IPS-15b (cell line): ENCODE results near the gene DPP8.
"Not testable (repeated sequence)": the region's sequence is repeated elsewhere in the genome, so short reads cannot be mapped to it uniquely, and the experiment has no call there.

Source experiments
- H3K27me3 ChIP-seq: one replicate; pipeline ENCODE4 v1.6.1; 2013; ENCODE audit warnings: low read length; ENCODE audit not compliant: control insufficient read depth, insufficient read depth
- H3K36me3 ChIP-seq: one replicate; pipeline ENCODE4 v1.6.1; 2013; ENCODE audit warnings: low read length; ENCODE audit not compliant: control insufficient read depth, insufficient read depth
- H3K4me1 ChIP-seq: one replicate; pipeline ENCODE4 v1.6.1; 2013; ENCODE audit warnings: mild to moderate bottlenecking, low read length; ENCODE audit not compliant: control insufficient read depth, insufficient read depth
- H3K4me3 ChIP-seq: one replicate; pipeline ENCODE4 v1.5.1; 2013; ENCODE audit warnings: low read depth, low read length
- H3K9ac ChIP-seq: one replicate; pipeline ENCODE4 v1.6.1; 2013; ENCODE audit warnings: low read depth, mild to moderate bottlenecking, low read length
- H3K9me3 ChIP-seq: one replicate; pipeline ENCODE4 v1.6.1; 2013; ENCODE audit warnings: mild to moderate bottlenecking, low read length; ENCODE audit not compliant: control insufficient read depth, insufficient read depth

Gene DPP8

DNA sequence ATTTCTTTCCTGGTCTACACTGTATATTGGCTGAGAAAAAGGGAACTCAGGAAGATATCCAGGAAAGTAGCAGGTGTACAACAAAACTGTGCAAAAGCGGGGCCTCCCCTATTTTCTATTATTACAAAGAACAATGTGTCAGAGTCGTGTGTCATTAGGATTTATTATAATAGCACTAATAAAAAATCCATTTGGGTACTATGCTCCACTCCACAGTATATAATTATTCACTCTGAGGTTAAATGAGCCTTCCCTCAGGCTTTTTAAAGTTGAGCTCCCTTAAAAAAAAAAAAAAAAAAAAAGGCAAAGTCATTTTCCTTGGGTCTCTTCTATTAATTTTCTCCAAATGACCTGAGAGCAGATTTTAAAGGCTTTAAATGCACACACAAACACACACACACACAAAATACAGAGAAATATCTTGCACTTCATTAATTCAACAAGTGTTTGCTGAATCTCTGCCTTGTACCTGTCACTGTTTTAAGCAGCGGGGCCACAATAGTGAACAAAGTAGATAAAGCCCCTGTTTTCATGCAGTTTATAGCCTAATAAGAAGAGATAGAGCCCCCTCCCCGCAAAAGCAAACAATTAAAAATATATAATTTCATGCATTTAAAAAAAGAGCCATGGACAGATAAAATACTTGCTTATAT, 1.3 kb upstream of the DPP8 start:
- no peaks in the 10 kb centered on the region for H3K9me3 ChIP-seq
- H3K4me3 ChIP-seq: no peak overlapping the region
- H3K36me3 ChIP-seq: no peaks in the 10 kb centered on the region
- H3K27me3 ChIP-seq: no peaks in the 10 kb centered on the region
- peaks cover 7% of the 10 kb centered on the region for H3K4me1 ChIP-seq
- H3K9ac ChIP-seq: no peak overlapping the region

DNA sequence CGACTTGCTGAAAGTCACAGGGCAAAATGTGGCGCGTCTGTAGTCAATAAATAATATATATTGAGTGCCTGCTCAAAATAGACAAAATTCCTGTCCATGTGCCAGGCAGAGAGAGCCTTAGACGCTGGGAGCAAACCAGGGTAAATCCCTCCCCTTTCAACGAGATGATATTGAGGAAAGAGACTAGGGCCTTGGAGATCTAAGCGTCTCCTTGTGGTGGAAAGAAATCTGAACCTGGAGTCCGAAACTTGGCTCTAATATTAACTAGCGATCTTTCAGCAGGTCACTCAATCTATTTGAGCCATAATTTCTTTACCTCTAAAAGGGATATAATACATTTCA, 348 bp upstream of the DPP8 start:
- Histone ChIP-seq H3K9ac (no peak overlapping the region), H3K36me3 (no peaks in the 10 kb centered on the region), H3K27me3 (no peaks in the 10 kb centered on the region), H3K4me3 (peak overlapping the region; percentile 97), H3K9me3 (no peaks in the 10 kb centered on the region), H3K4me1 (peaks cover 7% of the 10 kb centered on the region)

- Histone ChIP-seq H3K27me3 (no peaks in the 10 kb centered on the region), H3K9me3 (no peaks in the 10 kb centered on the region), H3K4me3 (no peak overlapping the region), H3K9ac (no peak overlapping the region), H3K36me3 (no peaks in the 10 kb centered on the region), H3K4me1 (peaks cover 7% of the 10 kb centered on the region)
Observed at GRCh38 chr15:65512807-65513416, 4.6 kb downstream of the DPP8 start.

GRCh38 chr15:65512189-65512588, 5.3 kb downstream of the DPP8 start:
- Histone ChIP-seq H3K9me3 (no peaks in the 10 kb centered on the region), H3K4me1 (peaks cover 7% of the 10 kb centered on the region), H3K36me3 (no peaks in the 10 kb centered on the region), H3K27me3 (no peaks in the 10 kb centered on the region), H3K9ac (no peak overlapping the region), H3K4me3 (no peak overlapping the region)

GRCh38 chr15:65509321-65509720, 8.2 kb downstream of the DPP8 start:
- Histone ChIP-seq H3K9ac (no peak overlapping the region), H3K36me3 (peaks cover 2% of the 10 kb centered on the region), H3K9me3 (no peaks in the 10 kb centered on the region), H3K4me1 (no peaks in the 10 kb centered on the region), H3K27me3 (no peaks in the 10 kb centered on the region), H3K4me3 (no peak overlapping the region)

- Histone ChIP-seq H3K4me3 (no peak overlapping the region), H3K9me3 (no peaks in the 10 kb centered on the region), H3K4me1 (no peaks in the 10 kb centered on the region), H3K27me3 (no peaks in the 10 kb centered on the region), H3K9ac (no peak overlapping the region), H3K36me3 (peaks cover 18% of the 10 kb centered on the region)
Observed at GRCh38 chr15:65494076-65494475, 23.4 kb downstream of the DPP8 start.

GRCh38 chr15:65484876-65485275, 32.6 kb downstream of the DPP8 start:
- no peaks in the 10 kb centered on the region for H3K27me3 ChIP-seq
- H3K9me3 ChIP-seq: no peaks in the 10 kb centered on the region
- no peak overlapping the region for H3K4me3 ChIP-seq
- no peaks in the 10 kb centered on the region for H3K4me1 ChIP-seq
- peaks cover 10% of the 10 kb centered on the region for H3K36me3 ChIP-seq
- no peak overlapping the region for H3K9ac ChIP-seq

DNA sequence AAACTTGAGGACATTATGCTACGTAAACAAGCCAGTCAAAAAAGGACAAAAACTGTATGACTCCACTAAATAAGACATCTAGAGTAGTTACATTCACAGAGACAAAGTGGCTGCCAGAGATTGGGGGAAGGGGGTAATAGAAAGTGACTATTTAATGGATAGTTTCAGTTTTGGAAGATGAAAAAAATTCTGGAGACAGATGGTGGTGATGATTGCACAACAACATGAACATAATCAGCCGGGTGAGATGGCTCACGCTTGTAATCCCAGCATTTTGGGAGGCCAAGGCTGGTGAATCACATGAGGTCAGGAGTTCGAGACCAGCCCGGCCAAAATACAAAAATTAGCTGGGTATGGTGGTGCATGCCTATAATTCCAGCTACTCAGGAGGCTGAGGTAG, 40.6 kb downstream of the DPP8 start:
- Histone ChIP-seq H3K4me3 (no peak overlapping the region), H3K9ac (no peak overlapping the region), H3K9me3 (no peaks in the 10 kb centered on the region), H3K27me3 (no peaks in the 10 kb centered on the region), H3K4me1 (no peaks in the 10 kb centered on the region), H3K36me3 (peaks cover 9% of the 10 kb centered on the region)

GRCh38 chr15:65470866-65471265, 46.6 kb downstream of the DPP8 start:
- H3K4me3 ChIP-seq: no peak overlapping the region
- no peak overlapping the region for H3K9ac ChIP-seq
- peaks cover 11% of the 10 kb centered on the region for H3K36me3 ChIP-seq
- H3K9me3 ChIP-seq: no peaks in the 10 kb centered on the region
- H3K4me1 ChIP-seq: no peaks in the 10 kb centered on the region
- H3K27me3 ChIP-seq: no peaks in the 10 kb centered on the region

- Histone ChIP-seq H3K36me3 (peaks cover 16% of the 10 kb centered on the region), H3K4me3 (no peak overlapping the region), H3K9me3 (no peaks in the 10 kb centered on the region), H3K9ac (no peak overlapping the region), H3K27me3 (no peaks in the 10 kb centered on the region), H3K4me1 (no peaks in the 10 kb centered on the region)
Observed at GRCh38 chr15:65468229-65468909, 49.1 kb downstream of the DPP8 start.

DNA sequence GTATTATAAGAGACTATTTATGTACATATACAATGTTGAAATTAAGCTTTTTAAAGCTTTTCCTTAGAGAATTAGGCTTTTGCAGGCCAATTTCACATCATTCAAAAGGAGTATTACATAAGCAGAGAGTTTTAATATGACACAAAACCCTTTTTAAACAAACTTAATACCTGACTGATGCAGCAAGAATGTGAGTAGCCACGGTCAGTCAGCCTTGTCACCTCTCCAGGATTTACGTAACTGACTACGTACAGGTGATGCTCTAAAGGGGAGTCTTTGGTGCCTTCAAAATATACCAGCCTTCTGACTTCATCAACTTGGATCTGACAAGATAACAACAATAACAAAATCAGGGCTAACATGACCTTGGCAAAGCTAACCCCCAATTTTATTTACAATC, 50.6 kb downstream of the DPP8 start:
- Histone ChIP-seq H3K4me1 (no peaks in the 10 kb centered on the region), H3K9me3 (no peaks in the 10 kb centered on the region), H3K27me3 (no peaks in the 10 kb centered on the region), H3K9ac (no peak overlapping the region), H3K36me3 (peaks cover 16% of the 10 kb centered on the region), H3K4me3 (no peak overlapping the region)

DNA sequence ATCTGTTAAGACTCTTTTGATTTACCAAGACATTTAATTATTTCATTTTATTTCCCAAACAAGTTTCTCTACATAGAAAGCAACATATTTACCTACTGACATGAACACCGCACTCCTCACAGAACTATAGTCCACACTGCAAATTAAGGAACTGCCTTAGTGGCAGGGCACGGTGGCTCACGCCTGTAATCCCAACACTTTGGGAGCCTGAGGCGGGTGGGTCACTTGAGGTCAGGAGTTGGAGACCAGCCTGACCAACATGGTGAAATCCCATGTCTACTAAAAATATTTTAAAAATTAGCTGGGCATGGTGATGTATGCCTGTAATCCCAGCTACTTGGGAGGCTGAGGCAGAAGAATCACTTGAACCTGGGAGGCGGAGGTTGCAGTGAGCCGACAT, 54.4 kb downstream of the DPP8 start:
- not testable (repeated sequence) for H3K9ac ChIP-seq, H3K27me3 ChIP-seq, H3K4me1 ChIP-seq, H3K4me3 ChIP-seq, H3K9me3 ChIP-seq
- H3K36me3 ChIP-seq: peaks cover 18% of the 10 kb centered on the region
